HG03571 (cell line): ENCODE results near the gene ICE2.

Source experiments
- ATAC-seq: cut with Tn5 transposase; IDR thresholded peaks from one replicate; pipeline ENCODE4 v1.9.1; 2021; ENCODE audit not compliant: unreplicated experiment

ICE2 gene

DNA sequence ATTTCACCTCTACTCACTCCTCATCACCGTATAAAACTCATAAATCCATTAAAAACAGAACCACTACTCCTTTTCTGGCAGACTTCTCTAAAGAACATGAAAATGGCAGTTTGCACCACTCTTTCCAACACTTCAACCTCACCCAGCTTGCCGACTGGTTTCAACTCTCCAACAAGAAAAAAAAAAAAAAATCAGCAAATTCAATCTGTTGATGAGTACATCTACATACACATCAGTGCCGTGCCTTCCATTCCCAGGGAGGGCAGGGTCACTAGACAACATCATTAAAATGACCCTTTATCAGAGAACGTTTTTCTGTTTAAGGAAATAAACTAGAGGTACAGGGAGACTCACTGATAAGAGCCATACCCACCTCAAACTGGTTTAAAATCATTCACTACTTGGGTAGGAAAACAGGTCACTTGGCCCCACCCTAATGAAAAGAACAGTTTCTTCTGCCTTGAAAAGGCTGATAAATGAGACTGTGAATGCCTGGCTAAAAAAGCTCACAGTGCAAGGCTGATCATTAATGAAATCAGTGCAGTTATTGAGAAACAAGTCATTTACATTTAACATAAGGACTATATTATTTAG lies 87.1 kb downstream of the ICE2 start:
- no peak for ATAC-seq

DNA sequence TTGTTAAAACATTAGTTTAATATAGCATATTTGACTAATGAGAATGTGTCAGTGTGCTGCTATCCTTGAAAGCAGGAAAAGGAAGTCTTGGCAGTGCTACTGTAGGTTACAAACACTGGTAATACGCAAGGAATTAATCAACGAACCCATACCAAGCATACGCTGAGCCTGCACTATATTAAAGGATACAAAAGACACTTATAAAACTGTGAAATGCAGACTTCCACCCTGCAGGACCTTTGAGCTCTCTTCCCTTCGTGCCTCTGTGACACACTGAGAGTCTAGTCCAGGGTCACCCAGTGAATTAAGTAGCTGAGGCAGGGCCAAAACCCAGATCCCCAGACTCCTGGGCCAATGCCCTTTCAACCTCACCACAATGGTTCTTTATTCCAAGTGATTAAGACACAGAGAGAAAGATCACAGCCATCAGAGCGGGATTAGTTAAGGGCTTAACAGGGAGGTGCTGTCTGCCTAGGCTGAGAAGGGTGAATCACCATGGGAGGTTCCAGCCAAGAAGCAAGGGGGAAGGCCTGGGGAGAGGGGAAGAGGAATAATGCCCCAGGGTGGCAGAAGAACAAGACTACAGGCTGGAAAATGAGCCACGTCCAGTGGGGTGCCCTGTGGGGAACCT lies 88.0 kb downstream of the ICE2 start:
- no peak for ATAC-seq

DNA sequence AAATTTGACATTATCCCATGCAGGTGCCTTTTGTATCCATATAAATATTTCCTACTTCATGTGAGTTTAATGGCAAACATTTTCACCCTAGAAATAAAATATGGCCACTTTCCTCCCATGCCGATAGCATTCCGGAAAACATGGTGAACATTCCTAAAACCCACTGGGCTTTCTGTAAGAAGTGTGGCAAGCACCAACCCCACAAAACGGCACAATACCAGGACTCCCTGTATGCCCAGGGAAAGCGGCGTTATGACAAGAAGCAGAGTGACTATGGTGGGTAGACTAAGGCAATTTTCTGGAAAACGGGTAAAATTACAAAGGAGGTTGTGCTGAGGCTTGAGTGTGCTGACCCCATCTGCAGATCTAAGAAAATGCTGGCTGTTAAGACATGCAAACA lies 88.7 kb downstream of the ICE2 start:
- no peak for ATAC-seq

DNA sequence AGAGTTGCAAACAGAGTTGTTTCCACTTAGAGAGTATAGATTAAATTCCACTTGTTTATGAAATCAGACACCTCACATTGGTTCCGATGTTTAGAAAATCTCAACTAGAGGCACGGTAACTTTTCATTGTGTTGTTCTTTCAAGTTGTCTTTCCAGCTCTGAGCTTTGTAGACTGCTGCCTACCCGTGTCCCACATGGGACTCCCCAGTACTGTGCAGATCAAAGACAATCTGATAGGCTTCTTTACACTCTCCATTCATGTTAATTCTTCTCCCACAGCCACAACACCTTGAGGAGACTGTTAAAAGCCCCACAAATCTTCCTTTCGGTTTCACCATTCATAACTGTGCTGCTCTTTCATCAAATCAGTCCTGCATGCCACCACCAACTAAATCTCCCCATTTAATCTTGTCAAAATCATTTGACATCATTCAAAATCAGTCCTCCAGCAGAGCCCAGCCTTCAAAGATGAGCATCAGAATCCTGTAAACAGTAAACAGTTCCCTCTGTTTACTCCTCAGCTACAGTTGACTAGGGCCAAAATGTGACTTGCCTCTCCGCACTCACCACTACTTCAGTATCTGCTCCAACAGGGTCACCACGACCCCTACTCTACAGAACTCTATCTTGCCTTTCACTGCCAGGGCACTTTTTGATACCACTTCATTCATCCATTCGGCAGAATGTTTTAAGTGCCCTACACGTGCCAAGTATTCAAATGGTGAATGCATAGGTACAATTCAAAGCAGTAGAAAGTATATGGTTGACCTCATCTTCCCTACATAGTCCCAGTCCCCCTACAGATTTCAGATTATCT lies 89.5 kb downstream of the ICE2 start:
- no peak for ATAC-seq

DNA sequence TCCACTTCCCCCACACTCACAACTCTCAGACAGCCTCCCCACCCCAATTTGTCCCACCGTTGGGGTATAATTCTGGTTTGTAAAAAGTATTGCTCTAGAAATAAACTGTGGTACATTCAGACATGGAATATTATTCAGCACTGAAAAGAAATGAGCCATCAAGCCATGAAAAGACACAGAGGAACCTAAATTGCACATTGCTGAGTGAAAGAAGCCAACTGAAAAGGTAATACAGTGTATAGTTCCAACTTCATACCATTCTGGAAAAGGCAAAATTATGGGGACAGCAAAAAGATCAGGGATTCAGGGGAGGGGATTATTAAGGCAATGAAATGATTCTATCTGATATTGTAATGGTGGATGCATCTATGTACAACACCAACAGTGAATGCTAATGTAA lies 91.6 kb downstream of the ICE2 start:
- no peak for ATAC-seq

DNA sequence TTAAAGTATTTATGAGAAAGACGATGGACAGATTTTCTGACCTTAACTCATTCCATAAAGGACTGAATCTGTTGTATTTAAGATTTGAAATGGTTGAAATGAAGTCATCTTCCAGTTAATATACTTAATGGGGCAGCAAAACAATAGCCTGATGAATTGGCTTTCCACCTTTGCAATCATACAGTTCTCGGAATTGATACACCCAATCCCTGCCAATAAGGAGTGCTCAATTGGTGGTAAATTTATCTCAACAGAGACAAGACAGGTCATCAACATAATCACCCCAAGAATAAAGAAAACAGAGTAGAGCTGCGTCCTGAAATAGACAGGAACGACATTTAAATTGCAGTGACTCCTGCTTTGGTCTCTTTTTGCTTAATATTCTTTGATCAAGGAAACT lies 92.3 kb downstream of the ICE2 start:
- ATAC-seq = no peak

DNA sequence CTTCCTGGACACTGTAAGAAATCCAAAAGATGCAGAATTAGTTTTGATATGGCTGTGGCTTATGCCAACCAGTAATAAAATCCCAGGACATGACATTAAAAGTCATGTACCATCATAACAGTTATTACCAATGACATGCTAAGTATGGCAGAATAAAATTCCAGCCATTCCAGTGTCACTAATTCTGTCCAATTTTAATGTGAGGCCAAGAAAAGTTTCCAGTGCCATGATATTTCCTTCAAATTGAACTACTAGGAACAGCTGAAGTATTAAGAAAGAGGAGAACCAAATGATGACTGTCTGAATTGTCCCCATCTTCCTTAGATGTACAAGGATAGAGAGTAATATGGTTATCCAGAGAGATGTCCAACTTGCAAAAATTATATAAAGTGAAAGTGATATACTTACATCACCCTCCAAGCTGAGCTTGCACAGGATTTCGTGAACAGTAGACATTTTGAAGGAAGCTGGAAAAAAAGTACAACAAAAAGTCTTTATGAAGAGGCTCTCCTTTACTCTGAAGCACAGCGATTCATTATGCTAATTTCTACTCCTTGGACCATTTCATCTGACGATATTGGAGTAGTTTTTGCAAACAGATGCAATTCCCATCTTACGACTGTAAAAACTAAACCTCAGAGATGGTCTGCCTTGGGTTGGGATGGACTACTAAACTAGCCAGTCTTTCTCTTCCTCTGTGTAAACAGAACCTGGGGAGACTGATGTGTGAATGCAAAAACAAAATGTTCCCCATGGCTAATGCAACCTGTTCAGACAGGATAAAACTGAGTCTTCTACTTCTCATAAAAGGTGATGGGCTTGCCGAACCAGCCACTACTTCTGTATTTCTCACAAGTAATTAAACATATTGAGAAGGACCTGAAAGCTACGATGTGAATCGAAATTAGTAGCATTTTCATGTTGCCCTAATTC lies 93.1 kb downstream of the ICE2 start:
- no peak for ATAC-seq

DNA sequence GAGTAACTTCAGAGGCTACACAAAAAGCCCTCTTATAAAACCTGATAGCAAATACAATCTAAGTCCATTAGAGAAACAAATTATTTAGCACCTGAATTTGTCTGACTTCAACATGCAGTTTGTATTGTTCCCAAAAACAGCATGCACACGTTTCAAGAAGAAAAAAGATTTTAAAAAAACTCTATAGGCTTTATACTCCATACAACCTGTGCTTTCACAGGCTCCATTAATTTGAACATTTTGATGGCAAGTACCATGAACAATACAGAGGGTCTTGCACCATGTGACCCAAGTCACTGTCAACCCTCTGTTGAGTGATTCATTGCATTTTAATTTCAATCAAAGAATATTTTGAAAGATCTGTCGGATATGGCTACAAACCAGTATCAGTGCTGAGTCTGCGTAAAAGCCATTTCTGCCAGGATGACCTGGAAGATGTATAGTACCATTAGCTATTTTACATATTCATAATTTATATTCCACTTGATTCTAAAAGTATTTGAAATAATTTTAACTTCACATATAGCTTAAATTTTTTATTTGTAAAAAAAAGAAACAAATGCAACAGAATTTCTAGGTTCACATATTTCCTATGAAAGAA lies 94.3 kb downstream of the ICE2 start:
- ATAC-seq = no peak

DNA sequence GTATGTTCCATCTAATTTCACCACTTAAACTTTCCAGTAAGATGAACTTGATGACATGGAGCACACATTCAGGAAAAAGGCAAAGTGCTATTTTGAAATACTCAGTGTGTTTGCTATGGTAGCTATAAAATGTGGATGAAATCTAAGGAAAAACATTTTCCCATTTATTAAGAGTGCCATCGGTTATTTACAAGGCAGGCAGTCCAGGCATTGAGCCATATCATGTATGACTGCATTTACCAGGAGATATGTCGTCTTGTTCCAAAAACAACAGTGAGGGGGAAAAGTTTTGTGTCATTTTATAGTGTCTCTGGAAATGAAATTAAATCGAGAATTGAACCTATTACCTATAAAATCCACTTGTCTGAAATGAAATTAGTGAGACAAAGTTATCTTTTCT lies 94.9 kb downstream of the ICE2 start:
- no peak for ATAC-seq

DNA sequence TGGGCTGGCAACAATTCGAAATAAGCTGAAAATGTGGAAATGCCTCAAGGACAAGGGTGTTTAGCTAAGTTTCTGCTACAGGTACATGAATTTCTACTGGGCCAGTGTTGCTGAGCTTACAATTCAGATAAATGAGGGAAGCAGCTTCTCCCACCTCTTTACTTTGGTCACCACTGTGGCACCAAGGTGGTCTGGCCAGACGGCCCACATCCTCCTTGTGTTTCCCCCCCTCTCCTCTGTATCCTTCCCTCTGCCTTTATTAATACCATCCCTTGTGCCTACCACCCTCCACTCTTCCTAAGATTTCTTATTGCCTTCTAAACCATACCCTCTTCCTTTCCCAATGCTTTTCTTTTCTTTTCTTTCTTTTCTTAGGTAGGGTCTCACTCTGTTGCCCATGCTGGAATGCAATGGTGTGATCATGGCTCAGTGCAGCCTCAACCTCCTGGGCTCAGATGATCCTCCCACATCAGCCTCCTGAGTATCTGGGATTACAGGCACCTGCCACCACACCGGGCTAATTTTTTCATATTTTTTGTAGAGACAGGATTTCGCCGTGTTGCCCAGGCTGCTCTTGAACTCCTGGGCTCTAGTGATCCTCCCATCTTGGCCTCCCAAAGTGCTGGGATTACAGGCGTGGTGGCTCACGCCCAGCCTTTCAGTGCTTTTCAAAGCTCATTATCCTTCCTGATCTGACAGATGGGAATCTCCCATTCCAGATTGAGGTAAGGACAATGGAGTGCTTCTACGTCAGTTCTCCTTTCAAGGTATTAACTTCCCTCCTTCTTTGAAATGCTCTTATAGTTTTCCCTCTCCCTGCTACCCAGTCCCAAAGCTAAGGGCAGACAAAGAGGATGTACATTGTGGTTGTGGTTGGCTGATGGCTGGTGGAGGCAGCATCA lies 95.9 kb downstream of the ICE2 start:
- ATAC-seq = no peak

DNA sequence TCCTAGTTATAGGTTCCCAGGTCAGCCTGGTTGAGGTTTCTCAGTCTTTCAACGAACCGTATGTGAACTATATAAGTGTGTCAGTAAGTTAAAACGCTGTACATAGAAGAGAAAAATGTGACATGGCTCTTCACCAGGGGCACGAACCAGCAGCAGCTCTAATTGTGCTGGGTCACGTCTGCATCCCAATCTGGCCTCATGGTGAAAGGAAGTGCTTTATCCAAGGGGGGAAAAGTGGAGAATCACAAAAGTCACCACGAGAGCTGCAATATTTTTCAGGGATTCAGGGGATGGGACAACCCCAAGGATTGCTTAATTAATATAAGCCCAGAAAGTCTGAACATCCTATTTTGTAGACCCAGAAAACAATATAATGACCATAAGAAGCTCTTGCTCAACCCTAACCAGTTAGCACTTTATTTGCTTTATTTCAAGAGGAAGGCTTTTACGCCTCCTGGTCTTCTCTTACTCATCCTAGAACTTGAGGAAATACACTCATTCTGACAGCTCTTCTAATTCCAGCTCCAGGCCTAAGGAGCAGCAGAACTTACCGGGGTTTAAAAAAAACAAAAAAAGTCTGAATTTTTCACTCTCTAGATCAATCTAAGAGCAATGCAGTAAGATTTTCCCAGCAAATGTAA lies 97.7 kb downstream of the ICE2 start:
- no peak for ATAC-seq

DNA sequence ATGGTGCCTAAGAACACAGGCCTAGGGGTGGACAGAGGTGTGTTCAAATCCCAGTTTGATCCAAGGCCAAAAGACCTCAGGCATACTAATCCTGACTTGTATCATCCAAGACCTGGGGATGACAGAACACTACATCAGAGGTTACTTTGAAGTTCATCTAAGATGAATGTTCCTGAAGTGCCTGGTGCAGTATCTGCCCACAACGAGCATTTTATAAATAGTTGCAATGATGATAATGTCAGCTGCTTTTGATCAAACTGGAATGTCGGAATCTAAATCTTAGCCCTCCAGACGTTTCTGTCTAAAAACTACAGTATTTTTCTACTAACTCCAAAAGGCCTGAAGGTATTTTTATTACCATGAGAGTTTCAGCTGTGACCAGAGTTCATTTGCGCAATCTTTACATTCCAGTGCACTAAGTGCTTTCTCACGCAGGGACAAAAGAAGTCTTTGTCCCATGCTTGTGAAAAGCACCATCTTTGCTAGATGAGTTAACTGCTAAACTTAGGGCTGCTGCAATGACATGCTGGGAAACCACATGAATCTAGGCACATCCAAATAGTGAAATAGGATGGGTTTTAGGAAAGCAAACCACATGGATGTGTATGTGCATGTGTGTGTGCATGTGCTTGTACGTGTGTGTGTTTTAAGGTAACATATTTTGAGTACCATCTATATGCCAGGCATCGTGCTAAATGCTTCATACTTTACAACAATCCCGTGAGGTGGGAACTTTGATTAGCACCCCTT lies 99.2 kb downstream of the ICE2 start:
- ATAC-seq = no peak

DNA sequence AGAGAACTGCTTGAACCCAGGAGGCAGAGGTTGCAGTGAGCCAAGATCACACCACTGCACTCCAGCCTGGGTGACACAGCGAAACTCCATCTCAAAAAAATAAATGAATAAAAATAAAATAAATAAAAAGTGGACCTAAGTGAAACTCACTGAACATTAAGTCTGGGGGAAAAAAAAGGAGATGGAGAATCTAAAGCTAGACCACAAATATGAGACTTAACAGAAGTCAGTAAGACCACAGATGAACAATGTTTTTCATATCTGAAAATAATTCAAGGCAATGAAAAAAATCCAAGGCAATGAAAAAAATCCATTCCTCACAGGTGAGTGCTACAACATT lies 99.8 kb downstream of the ICE2 start:
- ATAC-seq = no peak

DNA sequence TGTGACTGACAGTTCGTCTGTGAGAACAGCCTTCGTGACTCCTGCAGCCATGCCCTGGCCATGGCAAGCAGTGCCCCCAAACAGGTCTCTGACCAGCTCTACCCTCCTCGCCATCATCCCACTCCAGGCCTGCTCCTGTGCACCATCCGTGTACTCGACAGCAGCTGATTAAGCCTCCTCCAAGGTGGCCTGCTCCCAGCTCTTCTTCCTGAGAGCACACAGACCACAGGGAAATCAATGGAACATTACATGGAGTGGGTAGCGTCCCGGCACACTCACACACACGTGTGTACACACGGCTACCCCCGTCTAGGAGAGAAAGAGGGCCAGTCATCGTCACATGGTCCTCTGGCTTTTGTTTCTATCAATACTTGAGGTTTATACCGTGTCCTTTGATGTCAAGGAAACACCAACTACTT lies 102.3 kb downstream of the ICE2 start:
- no peak for ATAC-seq

DNA sequence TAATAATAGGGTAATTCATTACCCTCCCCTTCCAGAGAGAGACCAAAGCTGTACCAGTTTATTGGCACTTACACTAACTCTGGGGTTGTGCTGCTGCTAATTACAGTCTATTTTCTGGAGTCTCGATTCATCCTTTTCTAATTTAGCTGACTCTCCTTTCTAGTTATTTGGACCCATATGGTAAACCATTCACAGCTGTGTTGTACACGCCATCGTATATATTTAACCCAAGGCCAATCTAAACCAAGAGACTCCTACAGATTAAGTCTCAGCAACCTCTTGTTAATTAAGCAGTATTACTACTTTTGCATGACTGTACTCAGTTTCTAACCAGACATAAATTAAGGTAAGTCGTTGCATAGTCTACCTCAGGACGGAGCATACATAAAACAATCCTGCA lies 103.6 kb downstream of the ICE2 start:
- ATAC-seq = no peak

DNA sequence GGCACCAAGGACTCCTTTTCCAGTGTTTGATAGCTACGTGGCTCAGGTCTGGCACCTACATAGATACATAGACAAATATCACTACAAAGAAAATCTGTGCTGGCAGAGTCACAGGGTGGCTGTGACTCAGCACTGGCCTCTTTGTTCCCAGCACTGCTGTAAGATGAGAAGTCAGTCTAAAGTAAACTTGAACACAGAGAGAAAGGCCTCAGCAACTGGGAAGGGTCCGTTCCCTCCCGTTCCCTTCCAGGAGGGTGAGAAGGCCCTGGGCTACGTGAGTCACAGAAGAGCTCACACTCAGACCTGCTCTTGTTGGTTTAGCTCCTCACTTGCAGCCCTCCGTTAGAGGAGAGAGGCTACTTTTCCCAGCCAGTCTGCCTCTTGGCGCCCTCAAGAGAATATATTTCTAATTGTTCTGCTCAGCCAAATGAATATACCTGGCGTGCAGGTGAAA lies 104.3 kb downstream of the ICE2 start:
- no peak for ATAC-seq

DNA sequence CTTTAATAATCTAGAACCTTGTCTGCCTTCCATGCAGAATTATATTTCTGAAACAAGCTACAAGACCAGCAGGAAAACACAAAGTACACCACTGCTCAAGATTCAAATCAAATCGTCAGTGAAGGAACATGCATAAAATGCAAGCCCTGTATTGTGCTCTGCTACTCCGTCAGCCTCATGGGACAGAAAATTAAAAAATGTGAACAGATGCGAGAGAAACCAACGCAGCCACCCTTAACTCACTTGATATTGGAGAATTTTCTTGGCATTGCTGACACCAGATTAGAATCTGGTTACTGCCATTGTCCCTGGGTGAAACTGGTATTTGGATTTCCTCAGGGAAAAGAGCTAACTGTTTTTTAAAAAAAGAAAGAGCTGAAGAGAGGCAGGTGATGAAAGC lies 104.7 kb downstream of the ICE2 start:
- ATAC-seq = no peak

DNA sequence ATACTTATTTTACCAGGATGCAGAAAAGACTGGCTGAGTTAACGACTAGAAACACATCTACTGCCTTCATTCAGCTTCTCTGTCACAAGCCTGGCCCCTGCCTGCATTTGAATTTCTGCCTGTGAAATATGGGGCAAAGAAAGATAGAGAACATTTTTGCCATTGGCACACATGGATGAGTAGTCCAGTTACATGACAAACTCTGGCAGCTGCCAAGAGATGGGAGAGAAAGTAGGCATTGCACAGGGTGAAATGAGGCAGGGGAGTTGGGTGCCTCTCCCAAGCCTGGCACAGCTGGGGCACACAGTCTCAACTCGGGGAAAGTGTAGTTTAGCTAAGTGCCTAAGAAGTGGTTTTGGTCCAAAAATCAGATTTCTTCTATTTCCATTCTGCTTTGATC lies 105.2 kb downstream of the ICE2 start:
- ATAC-seq = no peak

DNA sequence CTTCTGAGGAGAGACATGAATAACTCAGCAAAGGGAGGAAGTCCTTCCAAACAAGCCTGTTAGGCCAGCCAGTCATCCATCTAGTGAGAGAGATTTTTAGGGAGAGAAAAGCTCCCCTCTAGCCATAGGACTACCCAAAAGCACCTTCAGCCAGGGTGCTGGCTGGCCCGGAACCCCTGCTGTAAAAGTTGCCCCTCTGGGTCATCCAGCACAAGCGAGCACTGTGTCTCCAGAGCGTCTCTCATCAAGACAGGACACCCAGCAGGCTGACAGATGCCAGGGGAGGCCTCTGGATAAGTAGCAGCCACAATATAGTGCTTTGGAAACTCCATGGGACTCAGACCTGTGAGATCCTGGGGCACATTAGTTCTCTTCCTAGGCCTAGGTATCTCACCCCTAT lies 105.6 kb downstream of the ICE2 start:
- ATAC-seq = no peak
